Right renal pelvis (tissue), 4 donors: ENCODE measurements around the gene B4GALNT3. TPM values are rescaled to one million over a fixed set of nuclear protein-coding genes. Genes with fewer than 3 reads are reported as not detected.

Experiments
- DNase-seq, 4 donors: peaks; one replicate each; pipeline ENCODE4 v3.0.0-alpha.2; 2013; ENCODE audit warnings: low read depth in 4 of 4, low spot score in 3 of 4, missing footprints in 1 of 4
- polyA plus RNA-seq, 4 donors: library from polyadenylated mRNA; unstranded; fragments of 120-200 nt; gene quantifications; one replicate each; pipeline ENCODE4 v1.2.1, GENCODE V29; 2013; ENCODE audit not compliant: insufficient read length in 4 of 4

B4GALNT3 gene
- polyA plus RNA-seq, 4 donors, result 14.3 to 16.7 (median 15.7) TPM

- no peak for DNase-seq
Observed at GRCh38 chr12:553216-554000, 93.7 kb downstream of the B4GALNT3 start.

- DNase-seq, result no peak
Observed at GRCh38 chr12:554001-554285, 94.2 kb downstream of the B4GALNT3 start.

- DNase-seq, result no peak
Observed at GRCh38 chr12:556498-556897, 96.8 kb downstream of the B4GALNT3 start.

GRCh38 chr12:558580-558979 is 98.8 kb downstream of the B4GALNT3 start:
- DNase-seq, result no peak

GRCh38 chr12:559208-559905 is 99.6 kb downstream of the B4GALNT3 start:
- DNase-seq, result no peak

GRCh38 chr12:559906-560455 is 100.2 kb downstream of the B4GALNT3 start:
- no peak for DNase-seq

- DNase-seq, result no peak
Observed at GRCh38 chr12:560691-561390, 101.1 kb downstream of the B4GALNT3 start.

GRCh38 chr12:561391-561705 is 101.6 kb downstream of the B4GALNT3 start:
- no peak for DNase-seq

- no peak for DNase-seq
Observed at GRCh38 chr12:561908-562593, 102.3 kb downstream of the B4GALNT3 start.

GRCh38 chr12:562634-563033 is 102.9 kb downstream of the B4GALNT3 start:
- no peak for DNase-seq

GRCh38 chr12:563250-563781 is 103.6 kb downstream of the B4GALNT3 start:
- DNase-seq, result no peak

- DNase-seq, result no peak
Observed at GRCh38 chr12:563787-564298, 104.1 kb downstream of the B4GALNT3 start.

GRCh38 chr12:565161-565560 is 105.4 kb downstream of the B4GALNT3 start:
- no peak for DNase-seq

- DNase-seq, result no peak
Observed at GRCh38 chr12:565589-566105, 105.9 kb downstream of the B4GALNT3 start.

GRCh38 chr12:568486-568885 is 108.7 kb downstream of the B4GALNT3 start:
- DNase-seq, result no peak

- no peak for DNase-seq
Observed at GRCh38 chr12:569091-569676, 109.4 kb downstream of the B4GALNT3 start.

GRCh38 chr12:569803-570434 is 110.2 kb downstream of the B4GALNT3 start:
- DNase-seq, result peak; percentile 60 to 78 (median 64)

GRCh38 chr12:570435-570920 is 110.7 kb downstream of the B4GALNT3 start:
- no peak for DNase-seq
